Kidney glomerular epithelial cell (primary cell): Measurements from ENCODE around the gene BAX.
A peak's percentile ranks its signal among the peaks of the same experiment; 100 is the strongest.

Source experiments
- DNase-seq: peaks from one replicate; lab custom pipeline; 2025; lab: John Stamatoyannopoulos, UW

The BAX gene

DNA sequence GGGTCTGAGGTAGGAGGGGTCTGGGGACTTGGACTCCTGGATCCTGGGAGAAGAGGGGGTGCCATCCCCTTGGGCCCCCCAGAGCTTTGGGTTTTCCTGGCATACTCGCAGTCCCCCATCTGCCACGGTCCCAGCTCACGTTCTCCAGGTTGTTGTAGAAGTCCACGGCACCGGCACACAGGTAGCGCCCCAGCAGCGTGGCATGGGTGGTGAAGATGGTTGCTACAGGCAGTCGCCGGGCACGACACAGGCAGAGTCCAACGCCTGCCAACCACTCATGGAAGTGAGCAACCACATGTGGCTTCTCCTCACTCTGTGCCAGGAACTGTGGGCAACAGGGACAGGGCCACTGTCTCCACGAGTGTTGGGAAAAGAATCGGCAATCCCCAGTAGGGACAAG lies 31.0 kb downstream of the BAX start:
- no peak for DNase-seq

DNA sequence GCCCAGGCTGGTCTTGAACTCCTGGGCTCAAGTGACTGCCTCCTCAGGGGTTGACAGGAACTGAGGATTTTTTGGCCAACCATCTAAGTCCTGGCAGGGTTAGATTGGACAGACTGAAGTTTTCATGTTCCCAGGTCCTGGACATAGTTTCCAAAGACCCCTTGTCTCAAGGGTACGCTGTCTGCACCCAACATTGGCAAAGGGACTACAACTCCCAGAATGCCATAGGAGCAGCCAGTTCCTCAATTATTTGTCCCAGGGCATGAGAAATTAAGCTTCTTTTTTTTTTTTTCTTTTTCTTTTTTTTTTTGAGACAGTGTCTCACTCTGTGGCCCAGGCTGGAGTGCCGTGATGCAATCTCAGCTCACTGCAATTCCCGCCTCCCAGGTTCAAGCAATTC lies 31.5 kb downstream of the BAX start:
- DNase-seq: no peak

DNA sequence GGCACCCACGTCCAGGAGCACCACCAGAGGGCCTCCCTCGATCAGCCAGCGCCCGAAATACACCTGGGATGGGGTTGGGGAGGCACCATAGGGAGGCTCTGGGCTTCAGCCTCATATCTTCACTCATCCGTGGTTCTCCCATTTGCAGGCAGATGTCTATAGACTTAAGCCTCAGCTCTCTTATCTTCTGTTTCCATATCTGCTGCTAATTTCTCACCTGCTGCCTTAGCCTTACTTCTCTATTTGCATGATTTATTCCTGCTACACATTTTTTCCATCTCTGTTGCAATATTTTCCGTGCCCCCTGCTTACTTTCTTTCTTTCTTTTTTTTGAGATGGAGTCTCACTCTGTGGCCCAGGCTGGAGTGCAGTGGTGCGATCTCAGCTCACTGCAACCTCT lies 32.6 kb downstream of the BAX start:
- DNase-seq: no peak

DNA sequence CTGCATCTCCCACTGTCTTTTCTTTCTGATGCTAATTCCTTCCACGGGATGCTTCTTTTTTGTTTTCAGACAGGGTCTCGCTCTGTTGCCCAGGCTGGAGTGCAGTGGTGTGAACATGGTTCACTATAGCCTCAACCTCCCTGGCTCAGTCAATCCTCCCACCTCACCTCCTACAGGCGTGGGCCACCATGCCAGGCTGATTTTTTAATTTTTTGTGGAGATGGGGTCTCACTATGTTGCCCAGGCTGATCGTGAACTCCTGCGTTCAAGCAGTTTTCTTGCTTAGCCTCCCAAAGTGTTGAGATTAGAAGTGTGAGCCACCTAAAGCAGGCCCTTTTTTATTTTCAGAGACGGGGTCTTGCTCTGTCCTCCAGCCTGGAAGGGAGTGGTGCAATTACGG lies 33.6 kb downstream of the BAX start:
- no peak for DNase-seq

DNA sequence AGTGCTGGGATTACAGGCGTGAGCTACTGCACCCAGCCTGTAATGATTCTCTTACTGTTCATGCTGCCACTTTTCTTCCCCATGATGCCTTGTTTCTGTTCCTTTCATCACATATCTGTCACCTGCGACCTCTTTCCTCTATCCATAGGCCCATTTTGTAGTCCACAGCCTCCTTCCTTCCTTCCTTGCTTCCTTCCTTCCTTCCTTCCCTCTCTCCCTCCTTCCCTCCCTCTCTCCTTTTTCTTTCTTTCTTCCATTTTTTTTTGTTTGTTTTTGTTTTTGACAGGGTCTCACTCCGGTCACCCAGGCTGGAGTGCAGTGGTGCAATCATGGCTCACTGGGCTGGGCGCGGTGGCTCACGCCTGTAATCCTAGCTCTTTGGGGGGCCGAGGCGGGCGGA lies 34.2 kb downstream of the BAX start:
- no peak for DNase-seq

DNA sequence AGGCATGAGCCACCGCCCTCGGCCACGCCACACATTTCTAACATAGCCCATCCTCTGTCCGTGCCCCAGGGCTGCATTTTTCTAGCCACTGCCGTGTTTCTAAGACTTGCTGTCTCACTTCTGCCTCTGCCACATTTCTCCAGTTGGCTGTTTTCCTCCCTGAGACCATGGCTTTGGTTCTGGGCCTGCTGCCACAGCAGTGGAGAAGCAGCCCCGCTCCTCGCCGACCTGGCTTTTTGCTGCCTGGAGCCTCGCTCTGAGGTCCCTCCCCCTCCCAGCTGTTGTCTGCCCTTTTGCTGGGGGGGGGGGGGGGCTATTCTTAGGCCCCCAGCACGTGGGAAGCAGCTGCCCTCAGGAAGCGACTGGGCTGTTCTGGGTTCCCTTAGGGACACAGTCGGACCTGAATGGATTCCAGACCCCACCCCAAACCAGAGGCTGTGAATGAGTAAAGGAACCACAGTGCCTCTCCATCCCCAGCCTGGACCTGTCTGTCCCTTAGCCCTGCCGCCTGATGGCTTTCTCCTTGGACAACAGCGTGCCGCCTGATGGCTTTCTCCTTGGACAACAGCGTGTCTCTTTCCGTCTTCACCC lies 35.1 kb downstream of the BAX start:
- no peak for DNase-seq

DNA sequence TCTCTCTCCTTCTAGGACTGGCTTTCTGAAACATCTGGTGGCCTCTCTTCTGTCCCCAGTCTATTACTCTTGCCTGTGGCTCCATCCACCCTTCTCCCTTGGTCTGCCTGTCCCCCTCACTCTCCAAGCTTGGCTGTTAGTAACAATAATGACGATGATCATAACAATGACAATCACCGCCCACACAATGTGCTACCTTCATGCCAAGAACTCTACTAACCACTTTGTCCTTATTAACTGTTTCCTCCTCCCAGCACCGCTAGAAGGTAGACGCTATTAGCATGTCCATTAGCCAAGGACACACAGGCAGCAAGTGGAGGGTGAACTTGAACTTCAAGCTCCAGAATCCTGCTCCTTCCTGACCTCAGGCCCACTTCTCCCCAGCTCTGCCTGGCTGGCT lies 35.7 kb downstream of the BAX start:
- no peak for DNase-seq

DNA sequence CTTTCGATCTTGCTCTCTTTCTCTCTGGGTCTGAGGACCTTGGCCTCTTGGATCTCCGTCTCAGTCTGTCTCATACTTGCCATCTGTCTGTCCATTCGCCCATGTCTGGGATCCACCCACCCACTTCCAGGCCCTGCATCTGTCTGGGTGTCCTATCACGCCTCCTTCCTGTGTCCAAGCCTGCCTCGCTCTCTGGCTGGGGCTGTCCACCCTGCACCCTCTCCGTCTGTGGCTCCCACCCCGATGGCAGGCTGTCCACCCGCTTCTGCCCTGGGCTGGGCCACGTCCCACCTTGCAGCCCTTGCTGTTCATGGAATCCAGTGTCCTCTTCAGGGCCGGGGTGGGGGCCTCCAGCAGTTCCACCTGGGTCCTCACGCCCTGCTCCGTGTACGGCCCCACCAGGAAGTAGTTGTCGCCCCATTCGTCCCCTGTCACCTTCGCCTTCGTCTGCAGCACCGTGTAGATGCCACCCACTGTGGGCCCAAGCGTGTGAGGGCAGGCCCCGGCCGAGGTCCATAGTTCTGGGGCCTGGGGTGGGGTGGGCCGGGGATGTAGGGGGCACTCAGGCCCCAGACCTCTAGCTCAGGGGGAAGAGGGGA lies 36.4 kb downstream of the BAX start:
- no peak for DNase-seq

DNA sequence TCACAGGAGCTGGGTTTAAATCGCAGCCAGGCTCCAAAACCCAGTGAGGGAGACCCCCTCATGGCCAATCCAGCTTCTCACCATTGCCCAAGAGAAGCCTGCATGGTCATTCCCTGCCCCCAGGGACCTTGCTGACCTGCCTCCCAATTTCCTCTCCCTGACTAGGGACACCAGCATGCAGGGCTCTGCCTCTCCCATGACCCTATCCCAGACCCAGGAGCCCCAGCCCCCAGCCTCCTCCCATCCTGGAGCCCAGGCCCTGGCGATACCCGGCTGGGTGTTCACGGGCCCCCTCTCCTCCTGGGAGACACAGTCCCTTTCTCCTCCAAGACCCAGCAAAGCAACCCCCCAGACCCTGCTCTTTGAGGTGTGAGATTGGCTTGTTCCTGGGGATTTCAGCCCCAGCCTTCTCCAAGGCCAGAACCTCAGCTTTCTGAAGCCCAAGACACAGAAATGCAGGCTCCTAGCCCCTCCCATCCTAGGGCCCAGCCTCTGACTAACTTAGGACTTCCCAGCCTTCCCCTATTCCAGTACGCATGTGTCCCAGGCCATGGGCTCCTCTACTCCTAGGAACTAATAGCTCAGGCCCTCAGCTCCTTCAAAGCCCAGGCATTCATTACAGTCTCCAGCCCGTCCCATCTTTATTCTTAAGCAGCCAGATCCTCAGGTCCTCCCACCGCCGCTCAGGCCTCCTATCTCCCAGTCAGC lies 37.4 kb downstream of the BAX start:
- DNase-seq: peak; percentile 53

DNA sequence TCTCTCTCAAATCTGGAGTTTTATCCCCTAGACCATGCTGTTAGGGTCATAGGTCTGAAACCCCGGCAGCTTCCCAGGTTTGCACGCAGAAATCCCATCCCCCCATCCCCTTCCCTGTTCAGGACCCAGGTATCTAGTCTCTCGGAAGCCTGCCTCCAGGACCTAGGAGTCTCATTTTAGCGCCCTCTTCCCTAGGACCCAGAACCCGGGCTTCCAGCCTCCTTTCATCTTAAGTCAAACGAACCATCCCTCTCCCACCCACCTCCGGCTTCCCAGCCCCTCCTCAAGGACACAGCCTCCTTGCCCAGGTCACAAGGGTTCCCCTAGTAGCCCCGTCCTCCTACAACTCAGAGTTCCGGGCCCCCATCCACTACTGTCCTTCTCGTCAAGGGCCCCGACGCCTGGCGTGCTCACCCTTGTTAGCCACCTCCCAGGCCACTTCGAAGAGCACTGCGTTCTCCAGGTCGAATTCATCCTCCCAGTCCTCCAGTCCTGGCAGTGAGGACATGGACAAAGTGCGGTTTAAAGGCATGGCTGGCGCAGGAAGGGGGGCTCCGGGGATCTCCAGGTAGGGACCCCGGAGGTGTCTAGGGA lies 38.0 kb downstream of the BAX start:
- DNase-seq: no peak

DNA sequence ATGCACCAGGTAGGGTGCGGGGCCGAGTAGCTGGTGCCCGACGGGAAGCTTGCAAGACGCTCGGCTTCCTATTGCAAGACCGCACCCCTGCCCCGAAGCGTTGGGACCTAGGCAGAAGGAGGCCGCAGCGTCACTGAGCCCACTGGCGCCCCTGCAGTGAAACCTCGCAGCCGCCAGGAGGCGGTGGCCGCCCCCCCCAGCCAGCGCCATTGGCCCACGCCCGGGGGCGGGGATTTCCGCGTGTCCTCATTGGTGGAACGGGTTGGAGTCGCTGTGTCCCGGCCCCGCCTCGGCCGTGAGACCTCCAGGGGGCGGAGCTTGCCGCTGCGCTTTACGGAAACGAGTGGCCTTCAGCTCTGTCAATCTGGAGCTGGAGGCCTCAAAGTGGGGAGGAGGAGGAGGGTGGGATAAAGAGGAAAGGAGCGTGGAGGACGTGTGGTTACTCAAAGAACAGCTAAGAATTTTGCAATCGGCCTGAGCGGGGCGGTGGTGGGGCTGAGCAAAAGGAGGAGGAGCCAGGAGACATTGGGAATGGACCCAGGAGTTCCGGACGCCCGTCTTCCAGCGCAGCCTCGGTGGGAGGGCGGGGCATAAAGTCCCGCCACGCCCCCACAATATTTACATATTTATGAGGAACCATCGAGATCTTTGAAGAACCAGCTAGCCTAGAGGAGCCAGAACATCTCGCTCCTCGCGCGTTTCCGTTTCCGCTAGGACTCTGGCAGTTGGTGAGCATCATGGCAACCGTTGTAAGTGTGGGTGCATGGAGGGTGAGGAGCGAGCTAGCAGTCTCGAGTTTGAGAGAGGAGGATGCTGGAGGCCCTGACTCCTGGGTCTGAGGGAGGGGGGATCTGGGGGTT lies 38.7 kb downstream of the BAX start, which contains the start of the genes GYS1 and RUVBL2:
TSS of gene GYS1 (minus strand) at position 135 of the 860 bp plus-strand sequence. CDS start 197 bp downstream, outside the sequence.
TSS of gene RUVBL2 (plus strand) at position 713 of the 860 bp plus-strand sequence. CDS start at position 738, 25 bp downstream.
- DNase-seq: peak; percentile 100

DNA sequence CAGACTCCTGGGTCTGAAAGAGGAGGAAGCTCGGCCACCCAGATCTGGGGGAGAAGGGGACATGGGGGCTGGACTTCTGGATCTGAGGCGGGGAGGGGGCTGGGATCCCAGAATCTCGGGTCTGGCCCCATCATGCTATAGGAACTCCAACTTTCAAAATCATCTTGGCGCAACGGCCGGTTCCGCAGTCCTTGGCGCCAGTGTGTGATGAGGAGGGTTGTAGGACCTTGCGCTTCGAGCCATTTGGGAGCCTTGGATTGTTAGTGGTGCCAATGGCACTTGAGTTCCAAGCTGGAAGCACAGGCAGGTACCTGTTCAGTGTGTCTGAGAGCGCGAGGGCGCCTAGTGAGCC lies 39.3 kb downstream of the BAX start:
- DNase-seq: no peak

DNA sequence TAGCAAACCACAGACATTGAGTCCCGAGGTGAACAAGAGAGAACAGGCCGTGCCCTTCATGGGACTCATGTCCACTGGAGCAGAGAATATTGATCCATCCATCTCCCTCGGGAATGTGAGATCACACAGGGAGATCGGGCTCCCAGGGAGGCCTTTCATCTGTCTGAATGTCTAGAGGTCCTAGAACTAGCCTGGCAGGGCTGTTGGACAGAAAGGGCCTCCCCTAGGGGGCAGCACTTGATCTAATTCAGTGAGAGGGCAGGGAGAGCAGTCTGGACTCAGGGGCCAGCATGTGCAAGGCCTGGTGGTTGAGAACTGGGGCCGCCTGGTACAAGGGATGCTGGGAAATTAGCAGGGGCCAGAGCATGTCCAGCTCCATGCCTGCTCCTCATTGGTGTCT lies 43.3 kb downstream of the BAX start:
- DNase-seq: peak; percentile 33

DNA sequence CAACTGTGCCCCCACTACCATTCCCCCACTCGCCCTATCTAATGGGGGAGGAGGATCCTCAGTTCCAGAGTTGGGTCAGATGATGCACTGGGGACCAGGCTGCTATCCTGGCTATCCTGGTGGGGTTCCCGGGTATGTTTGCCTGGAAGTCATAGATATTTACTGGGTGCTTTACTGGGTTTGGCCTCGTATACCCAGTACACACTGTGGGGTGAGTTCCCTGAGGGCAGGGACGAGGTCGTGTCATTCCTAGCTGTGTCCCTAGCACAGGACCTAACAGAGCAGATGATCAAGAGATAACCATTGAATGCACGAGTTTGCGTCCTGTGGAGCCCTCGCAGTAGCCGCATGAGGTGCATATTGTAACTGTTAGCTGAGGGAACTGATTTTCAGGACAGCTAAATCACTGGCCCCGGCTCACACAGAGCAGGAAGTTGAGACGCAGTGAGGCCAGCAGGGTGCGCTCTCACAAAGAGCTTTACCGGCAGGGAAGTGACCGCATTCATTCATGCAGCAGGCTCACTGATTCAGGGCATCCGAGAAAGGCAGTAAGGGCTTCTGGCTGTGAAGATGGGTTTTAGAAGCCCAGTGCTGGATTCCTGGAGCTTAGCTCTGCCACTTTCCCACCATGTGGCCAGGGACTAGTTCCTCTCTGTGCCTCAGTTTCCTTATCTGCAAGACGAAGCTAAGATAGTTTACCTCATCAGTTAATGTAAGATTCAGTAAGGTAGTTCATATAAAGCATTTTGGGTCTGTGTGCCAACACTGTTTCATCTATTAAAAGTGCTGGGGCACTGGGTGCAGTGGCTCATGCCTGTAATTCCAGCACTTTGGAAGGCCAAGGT lies 45.0 kb downstream of the BAX start:
- DNase-seq: peak; percentile 47

DNA sequence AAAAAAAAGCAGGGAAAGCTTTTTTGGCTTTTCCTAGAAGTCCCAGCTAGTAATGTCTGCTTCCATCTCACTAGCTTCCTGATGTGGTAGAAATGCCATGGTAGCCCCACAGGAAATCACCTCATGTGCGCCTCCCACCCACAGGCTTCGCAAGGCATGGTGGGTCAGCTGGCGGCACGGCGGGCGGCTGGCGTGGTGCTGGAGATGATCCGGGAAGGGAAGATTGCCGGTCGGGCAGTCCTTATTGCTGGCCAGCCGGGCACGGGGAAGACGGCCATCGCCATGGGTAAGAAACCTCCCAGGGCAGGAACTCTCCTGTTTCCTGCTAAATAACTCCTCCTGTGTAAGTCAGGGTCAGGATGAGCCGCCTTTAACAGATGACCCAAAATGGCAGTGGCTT lies 49.5 kb downstream of the BAX start:
- DNase-seq: no peak

DNA sequence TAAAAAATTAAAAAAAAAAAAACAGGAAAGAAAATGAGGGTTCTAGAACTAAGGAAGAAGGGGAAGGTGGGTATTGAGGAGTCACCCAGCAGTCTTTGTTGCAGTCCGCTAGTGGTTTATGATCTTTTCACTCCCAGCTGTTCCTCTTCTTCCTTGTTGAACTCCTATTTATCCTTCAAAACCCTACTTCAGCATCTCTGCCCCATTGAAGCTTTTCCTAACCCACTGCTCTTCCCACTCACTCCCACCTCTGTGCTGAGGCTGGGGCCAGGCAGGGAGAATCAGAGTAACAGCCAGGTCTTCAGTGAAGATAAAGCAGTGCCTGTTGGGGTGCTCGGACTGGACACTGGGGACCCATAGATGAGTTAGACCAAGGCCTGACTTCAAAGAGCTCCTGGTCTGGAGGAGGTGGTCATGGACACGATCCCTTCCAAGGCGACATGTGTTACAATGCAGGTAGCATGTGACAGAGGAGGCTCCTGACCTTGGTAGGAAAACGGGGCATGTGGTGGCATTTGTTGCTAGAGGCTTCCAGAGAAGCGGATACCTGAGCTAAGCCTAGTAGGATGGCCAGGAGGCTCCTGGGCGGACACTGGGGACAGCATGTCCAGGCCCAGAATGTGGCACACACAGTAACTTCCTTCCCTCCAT lies 50.4 kb downstream of the BAX start:
- no peak for DNase-seq

DNA sequence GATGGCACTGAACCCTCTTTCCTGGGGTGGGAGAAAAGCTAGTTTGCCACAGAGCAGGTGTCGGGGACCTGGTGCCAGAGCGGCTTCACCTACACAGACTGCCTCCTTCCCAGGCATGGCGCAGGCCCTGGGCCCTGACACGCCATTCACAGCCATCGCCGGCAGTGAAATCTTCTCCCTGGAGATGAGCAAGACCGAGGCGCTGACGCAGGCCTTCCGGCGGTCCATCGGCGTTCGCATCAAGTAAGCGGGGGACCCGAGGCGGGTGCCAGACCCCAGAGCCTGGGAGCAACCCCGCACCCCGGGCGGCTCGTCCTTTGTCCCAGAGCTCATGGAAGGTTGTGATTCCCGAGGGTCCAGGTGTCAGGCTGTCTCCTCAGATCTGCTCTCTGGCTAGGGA lies 52.2 kb downstream of the BAX start:
- no peak for DNase-seq

DNA sequence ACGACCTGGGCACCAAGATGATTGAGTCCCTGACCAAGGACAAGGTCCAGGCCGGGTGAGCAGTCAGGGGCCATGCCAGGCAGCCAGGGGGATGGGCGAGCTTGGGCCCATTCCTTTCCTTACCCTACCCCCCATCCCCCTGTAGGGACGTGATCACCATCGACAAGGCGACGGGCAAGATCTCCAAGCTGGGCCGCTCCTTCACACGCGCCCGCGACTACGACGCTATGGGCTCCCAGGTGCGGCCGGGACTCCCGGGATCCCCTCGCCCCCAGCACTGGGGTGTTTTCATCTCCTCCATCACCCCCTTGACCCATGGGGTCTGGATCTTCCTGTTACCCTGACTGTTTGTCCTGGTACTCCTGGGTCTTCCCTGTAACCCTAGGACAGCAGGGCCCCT lies 55.2 kb downstream of the BAX start:
- no peak for DNase-seq

DNA sequence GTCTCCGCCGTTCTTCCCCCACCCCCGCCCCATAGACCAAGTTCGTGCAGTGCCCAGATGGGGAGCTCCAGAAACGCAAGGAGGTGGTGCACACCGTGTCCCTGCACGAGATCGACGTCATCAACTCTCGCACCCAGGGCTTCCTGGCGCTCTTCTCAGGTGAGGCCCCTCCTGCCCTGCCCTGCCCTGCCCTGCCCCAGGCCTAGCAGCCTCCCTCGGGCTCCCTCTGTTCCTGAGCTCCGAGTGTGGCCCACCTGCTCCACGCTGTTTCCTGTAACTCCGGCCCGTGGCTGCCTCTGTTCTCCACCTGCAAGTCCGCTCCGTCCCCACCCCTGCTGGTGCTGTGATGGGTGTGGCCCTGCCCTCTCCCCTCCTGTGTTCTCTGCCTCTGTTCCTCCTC lies 55.8 kb downstream of the BAX start:
- DNase-seq: no peak

DNA sequence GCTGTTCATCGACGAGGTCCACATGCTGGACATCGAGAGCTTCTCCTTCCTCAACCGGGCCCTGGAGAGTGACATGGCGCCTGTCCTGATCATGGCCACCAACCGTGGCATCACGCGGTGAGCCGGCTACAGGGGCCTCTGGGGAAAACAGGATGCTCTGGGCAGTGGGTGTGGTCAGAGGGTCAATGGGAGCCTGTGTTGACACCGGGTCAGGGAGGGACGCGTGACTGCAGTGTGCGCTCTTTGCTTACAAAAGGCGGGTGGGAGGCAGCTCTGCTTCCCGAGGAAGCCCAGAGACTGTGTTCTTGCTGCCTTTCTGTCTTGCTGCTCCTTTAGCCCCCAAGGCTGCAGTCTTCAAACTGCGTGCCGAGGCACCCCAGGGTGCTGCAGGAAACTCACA lies 56.5 kb downstream of the BAX start:
- no peak for DNase-seq
